ENCODE data around the gene PRICKLE4. TPM values are rescaled to one million over a fixed set of nuclear protein-coding genes. Genes with fewer than 3 reads are reported as not detected.

PRICKLE4 gene
- total and polyA plus RNA-seq, 10 donors, result 0.41 to 32.8 (median 10.6) TPM

- Histone ChIP-seq H3K9me3 (no peaks in the 10 kb centered on the region), H3K27me3 (replicated peaks in 1 of 7) (no peaks in the 10 kb centered on the region), H3K36me3 (peaks cover 0 to 4% (median 0%) of the 10 kb centered on the region in 6 donors), H3K4me3 (peak overlapping the region; percentile 78 to 98 (median 94)), H3K4me1 (peaks cover 29 to 52% (median 48%) of the 10 kb centered on the region in 6 donors), H3K27ac (peak overlapping the region; percentile 82 to 100 (median 98))
- intact Hi-C loops (cut with DNase I; ENCODE audit: low total_unique reads), result loop anchor here (10.0 kb wide), 1 partner anchor 50 kb away; no protein-coding TSS in a partner anchor
- DNase-seq, result peak; percentile 97
- WGBS, 5 donors, result 0 to 1% (median 0%) methylated on average over 6 to 76 of the region's 76 CpGs
- TF ChIP-seq POLR2AphosphoS5 (IDR thresholded peaks at IDR 0.05) (peak in 1 of 3 donors; percentile 40), POLR2A (IDR thresholded peaks at IDR 0.05) (no peak)
These were observed 45.7 kb upstream of the PRICKLE4 start for GRCh38 chr6:41734666-41735426.

- 7 to 17% (median 10%) methylated on average over 17 to 50 of the region's 50 CpGs for WGBS, 5 donors
- Histone ChIP-seq H3K4me1 (peaks cover 21 to 44% (median 40%) of the 10 kb centered on the region in 6 donors), H3K9me3 (no peaks in the 10 kb centered on the region), H3K4me3 (peak within 1 kb of the TSS; percentile 78 to 98 (median 94)), H3K36me3 (peaks cover 0 to 4% (median 0%) of the 10 kb centered on the region in 6 donors), H3K27me3 (replicated peaks in 1 of 7) (no peaks in the 10 kb centered on the region), H3K27ac (peak within 1 kb of the TSS; percentile 82 to 100 (median 98))
- DNase-seq, result peak; percentile 99
- intact Hi-C loops (cut with DNase I; ENCODE audit: low total_unique reads), result loop anchor here (10.0 kb wide), 1 partner anchor 51 kb away; no protein-coding TSS in a partner anchor
- TF ChIP-seq CTCF (IDR thresholded peaks at IDR 0.05 in 8 of 11, conservative IDR thresholded peaks at IDR 0.05 in 3 of 11), result peak; percentile 91 to 99 (median 96)
- TF ChIP-seq POLR2A (IDR thresholded peaks at IDR 0.05), result peak in 1 of 3 donors; percentile 25
- TF ChIP-seq POLR2AphosphoS5 (IDR thresholded peaks at IDR 0.05), result peak; percentile 89 to 96 (median 90)
These were observed 45.0 kb upstream of the PRICKLE4 start, which contains the start of gene TFEB for GRCh38 chr6:41735427-41736185. Gene TFEB (minus strand): TSS chr6:41735608. CDS start chr6:41691213, 44,395 bp downstream.

- peak overlapping the region in 2 of 8 donors; percentile 98 for H3K4me3 ChIP-seq
- TF ChIP-seq POLR2A (IDR thresholded peaks at IDR 0.05) (no peak), CTCF (IDR thresholded peaks at IDR 0.05 in 8 of 11, conservative IDR thresholded peaks at IDR 0.05 in 3 of 11) (no peak), POLR2AphosphoS5 (IDR thresholded peaks at IDR 0.05) (no peak)
- no peaks in the 10 kb centered on the region for H3K9me3 ChIP-seq
- H3K4me1 ChIP-seq, result peaks cover 15 to 39% (median 34%) of the 10 kb centered on the region in 6 donors
- H3K36me3 ChIP-seq, result peaks cover 0 to 4% (median 0%) of the 10 kb centered on the region in 6 donors
- no peak overlapping the region for H3K27ac ChIP-seq
- H3K27me3 ChIP-seq (replicated peaks in 1 of 7), result no peaks in the 10 kb centered on the region
- peak; percentile 68 for DNase-seq
- intact Hi-C loops (cut with DNase I; ENCODE audit: low total_unique reads), result loop anchor here (10.0 kb wide), 1 partner anchor 51 kb away; no protein-coding TSS in a partner anchor
- WGBS, 5 donors, result 79 to 86% (median 83%) methylated on average over 6 of the region's 6 CpGs
These were observed 44.3 kb upstream of the PRICKLE4 start for GRCh38 chr6:41736186-41736733.

GRCh38 chr6:41736800-41737555 lies 43.6 kb upstream of the PRICKLE4 start:
- Histone ChIP-seq H3K27me3 (replicated peaks in 1 of 7) (no peaks in the 10 kb centered on the region), H3K36me3 (no peaks in the 10 kb centered on the region), H3K27ac (no peak overlapping the region), H3K9me3 (no peaks in the 10 kb centered on the region), H3K4me1 (peaks cover 12 to 39% (median 28%) of the 10 kb centered on the region in 6 donors), H3K4me3 (no peak overlapping the region)
- intact Hi-C loops (cut with DNase I; ENCODE audit: low total_unique reads), result loop anchor here (10.0 kb wide), 1 partner anchor 52 kb away; no protein-coding TSS in a partner anchor
- peak; percentile 79 for DNase-seq
- WGBS, 5 donors, result 89 to 94% (median 92%) methylated on average over 13 of the region's 13 CpGs
- no peak for TF ChIP-seq POLR2AphosphoS5 (IDR thresholded peaks at IDR 0.05)
- no peak for TF ChIP-seq CTCF (IDR thresholded peaks at IDR 0.05 in 8 of 11, conservative IDR thresholded peaks at IDR 0.05 in 3 of 11)
- no peak for TF ChIP-seq POLR2A (IDR thresholded peaks at IDR 0.05)

All from spleen (tissue), 11 donors.